HG03175 (cell line): ENCODE data around the gene PAM16.
A peak's percentile ranks its signal among the peaks of the same experiment; 100 is the strongest.
"Not testable (repeated sequence)": the region's sequence is repeated elsewhere in the genome, so short reads cannot be mapped to it uniquely, and the experiment has no call there.

ENCODE experiments used
- ATAC-seq: cut with Tn5 transposase; IDR thresholded peaks from one replicate; pipeline ENCODE4 v1.9.1; 2021; ENCODE audit warnings: mild to moderate bottlenecking, moderate library complexity; ENCODE audit not compliant: unreplicated experiment

PAM16 gene

GRCh38 chr16:4337540-4338088 lies 13.5 kb downstream of the PAM16 start:
- ATAC-seq = no peak

GRCh38 chr16:4336701-4337539 lies 14.2 kb downstream of the PAM16 start:
- ATAC-seq = no peak

DNA sequence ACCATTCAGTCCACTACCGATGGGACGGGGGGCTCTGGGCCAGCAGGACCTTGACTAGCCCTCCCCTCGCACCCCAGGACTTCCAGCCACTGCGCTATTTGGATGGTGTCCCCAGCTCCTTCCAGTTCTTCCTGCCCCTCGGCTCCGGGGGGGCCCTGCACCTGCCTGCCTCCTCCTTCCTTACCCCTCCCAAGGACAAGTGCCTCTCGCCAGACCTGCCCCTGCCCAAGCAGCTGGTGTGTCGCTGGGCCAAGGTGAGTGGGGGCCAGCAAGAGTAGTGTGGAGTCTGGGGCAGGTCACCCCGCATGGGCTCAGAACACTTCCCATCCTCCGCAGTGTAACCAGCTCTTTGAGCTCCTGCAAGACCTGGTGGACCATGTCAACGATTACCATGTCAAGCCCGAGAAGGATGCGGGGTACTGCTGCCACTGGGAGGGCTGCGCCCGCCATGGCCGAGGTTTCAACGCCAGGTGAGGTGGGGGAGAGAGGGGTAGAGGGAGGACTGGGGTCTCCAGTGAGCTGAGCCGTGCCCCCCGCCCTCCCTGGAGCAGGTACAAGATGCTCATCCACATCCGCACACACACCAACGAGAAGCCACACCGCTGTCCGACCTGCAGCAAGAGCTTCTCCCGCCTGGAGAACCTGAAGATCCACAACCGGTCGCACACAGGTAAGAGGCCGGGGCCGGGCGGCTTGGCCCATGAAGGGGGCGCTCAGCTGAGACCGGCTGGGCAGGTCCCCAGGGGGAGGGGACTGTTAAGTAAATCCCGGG lies 16.2 kb downstream of the PAM16 start:
- ATAC-seq = no peak

- not testable (repeated sequence) for ATAC-seq
These were observed 17.4 kb downstream of the PAM16 start for GRCh38 chr16:4333714-4334113.

GRCh38 chr16:4333308-4333638 lies 17.8 kb downstream of the PAM16 start:
- no peak for ATAC-seq

DNA sequence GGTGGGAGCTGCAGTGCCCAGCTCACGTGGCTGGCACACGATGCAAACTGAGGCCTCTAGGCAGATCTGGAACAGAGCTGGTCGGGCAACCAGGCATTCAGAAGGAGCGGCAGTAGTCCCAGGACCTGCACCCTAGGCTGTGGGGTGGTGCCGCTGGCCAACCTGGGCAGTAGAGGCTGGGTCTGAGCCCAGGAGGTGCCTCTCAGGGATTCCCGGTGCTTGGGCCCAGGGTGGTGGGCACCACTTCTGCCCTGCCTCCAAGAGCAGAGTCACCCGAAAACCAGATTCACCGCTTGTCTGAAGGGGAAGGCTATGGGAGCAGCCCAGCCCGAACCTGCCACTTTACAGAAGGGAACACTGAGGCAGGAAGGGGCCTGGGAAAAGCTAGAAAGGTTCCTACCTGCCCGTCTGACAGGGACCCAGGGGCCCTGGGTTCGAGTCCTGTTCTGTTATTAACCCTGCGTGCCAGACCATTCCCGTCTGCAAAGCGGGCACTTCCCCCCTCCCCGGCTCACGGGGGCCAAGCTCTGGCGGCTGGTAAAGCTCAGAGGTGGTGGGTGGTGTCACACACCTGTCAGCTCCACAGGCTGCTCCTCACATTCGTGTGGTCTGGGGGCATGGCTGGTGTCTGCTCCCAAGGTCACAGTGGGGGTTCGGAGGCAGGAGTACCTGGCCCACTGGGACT lies 18.4 kb downstream of the PAM16 start:
- ATAC-seq = no peak

- no peak for ATAC-seq
These were observed 19.0 kb downstream of the PAM16 start for GRCh38 chr16:4332083-4332482.

DNA sequence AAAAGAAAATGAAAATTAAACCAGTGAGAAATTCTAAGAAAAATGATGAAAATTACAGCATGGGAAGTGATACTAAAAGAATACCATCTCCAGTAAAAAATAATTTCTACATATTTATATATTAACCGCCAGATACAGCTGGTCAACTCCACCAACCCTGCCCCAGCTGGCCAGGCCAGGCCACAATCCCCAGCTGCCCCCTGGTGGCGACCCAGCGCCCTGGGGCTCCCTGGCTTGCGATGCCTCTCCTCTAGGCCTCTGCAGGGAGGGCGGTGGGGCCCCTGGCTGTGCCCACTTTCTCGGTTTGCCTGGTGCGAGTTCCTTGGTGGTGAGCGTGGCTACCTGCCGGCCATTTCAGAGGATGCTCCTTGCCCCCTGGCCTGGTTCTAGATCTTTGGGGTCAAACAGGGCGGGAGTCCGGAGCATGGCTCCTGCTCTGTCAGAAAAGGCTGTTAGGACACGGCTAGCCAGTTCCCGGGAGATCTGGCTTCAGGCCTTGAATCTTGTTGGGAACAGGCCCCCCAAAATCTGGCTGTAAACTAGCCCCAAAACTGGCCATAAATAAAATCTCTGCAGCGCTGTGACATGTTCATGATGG lies 20.7 kb downstream of the PAM16 start:
- peak; percentile 64 for ATAC-seq

DNA sequence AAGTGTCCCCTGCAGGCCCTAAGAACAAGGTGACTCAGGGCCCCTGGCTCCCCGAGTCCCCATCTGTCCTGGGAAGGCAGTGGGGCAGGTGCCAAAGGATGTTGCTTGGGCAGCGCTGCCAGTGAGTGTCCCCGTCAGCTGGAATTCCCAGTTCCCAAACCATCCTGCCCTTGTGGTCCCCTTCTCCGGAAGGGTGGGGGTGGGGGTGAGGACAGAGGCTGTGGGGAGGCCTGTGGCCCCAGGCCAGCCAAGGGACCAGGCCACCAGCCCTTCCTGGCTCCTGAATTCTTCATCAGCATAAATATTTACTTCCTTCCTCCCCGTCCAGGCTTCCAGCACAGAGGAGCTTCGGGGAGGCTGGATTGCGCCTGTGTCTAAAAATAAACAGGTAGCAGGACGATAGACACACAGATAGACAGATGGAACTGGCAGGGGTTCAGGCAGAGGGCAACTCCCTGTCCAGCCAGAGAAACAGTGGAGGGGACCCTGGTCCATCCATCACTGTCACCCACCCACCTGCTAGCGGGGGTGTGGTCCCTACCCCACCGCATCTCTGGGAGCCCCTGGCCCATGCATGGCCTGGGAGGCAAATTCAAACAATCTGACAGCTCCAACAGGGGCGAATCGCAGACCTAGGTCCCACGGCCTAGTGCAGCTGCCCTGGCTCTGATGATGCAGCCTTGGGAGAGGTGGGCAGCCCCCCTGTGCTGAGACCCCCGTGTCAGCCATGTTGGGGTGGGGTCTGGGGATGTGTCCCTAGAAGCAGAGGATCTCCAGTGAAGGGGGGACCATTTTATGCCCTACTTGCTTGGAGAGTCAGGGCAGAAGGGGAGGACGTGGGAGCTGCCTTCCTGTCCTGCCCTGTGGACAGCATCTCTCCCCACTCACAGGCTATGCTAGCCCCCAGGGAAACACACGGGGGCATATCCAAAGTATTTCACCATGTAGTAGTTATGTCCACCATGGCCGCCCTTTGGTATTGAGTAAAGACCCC lies 22.0 kb downstream of the PAM16 start:
- no peak for ATAC-seq

GRCh38 chr16:4328046-4328781 lies 22.9 kb downstream of the PAM16 start:
- no peak for ATAC-seq

DNA sequence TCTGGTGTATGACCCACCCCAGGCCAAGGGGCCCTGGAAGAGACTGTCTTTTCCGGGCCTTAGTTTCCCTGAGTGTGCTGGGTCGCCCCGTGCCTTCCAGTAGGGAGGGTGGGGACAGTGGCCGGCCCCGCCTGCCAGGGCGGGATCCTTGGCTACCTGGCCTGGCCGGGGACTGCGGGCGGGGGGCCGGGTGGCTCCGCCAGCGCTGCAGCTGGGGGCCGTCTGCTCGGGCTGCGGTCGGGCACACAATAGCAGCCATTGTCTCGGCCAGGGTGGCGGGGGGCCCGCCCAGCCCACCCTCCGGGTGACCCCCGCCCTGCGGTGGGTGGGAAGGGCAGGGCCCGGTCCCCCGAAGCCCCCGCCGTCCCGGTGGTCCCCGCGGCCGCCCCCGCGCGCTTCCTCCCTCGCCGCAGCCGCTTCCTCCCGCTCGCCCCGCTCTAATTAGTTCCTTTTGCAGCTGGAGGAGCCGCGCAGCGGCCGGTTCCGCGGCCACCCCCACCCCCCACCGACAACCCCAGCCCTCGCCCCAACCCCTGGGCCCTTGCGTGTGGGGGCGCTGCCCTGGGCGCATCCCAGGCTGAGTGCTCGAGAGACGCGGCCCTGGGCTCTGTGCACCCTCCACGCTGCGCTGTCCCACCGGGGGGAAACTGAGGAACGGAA lies 23.6 kb downstream of the PAM16 start:
- ATAC-seq = no peak

DNA sequence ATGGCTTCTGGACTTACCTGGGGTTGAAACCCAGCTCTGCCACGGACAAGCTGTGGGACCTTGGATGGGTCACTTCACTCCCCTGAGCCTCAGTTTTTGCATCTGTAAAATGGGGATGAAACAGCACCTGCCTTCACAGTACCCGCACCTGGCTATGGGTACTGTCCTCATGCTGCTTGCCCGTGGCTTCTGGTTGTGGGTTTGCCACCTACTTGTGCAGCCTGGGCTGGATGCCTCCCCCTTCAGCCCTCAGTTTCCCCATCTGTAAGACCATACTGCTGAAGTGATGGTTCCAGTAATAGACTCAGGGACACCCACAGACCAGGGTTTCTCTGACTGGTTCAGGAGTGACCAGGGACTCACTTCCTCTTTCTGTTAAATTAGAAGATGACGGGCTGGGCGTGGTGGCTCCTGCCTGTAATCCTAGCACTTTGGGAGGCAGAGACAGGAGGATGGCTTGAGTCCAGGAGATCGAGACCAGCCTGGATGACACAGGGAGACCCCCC lies 25.8 kb downstream of the PAM16 start:
- ATAC-seq = no peak

GRCh38 chr16:4324492-4325252 lies 26.4 kb downstream of the PAM16 start:
- ATAC-seq = no peak

GRCh38 chr16:4323845-4324488 lies 27.2 kb downstream of the PAM16 start:
- ATAC-seq = no peak

DNA sequence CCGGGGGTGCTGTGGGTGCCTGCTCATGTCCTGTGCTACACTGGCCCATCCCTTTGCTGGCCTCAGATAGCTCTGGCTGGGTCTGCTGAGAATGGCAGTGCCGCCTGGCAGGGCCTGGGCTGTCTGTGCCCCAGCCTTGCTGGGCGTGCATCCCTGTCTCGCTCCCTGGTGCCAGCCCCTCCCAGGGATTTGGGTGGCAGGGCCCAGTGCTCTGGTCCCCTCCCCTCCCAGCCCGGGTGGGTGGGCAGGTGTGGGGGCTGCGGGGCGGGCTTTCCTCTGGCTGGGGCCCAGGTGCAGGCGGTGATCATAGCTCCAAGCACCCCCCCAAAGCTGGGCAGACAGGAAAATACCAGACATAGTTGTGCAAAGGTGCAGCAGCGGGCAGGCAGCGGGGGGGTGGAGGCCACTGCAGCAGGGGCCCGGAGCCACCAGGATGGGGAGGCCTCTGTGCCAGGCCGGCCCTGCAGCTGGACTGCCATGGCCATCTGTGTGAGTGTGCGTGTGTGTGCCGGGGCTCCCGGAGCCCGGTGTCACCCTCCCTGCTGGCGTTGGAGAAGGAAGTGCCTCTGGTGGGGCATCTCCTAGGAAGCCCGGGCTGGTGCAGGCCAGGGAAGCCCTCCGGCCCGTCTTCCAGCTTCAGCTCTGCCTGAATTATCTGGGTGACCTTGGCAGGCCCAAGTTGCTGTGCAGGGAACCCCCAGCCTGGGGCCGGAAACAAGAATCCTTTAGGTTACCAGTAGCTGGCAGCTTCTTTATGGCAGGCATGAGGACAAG lies 27.9 kb downstream of the PAM16 start:
- no peak for ATAC-seq
